ENCODE data around the gene SMYD1. TPM values are rescaled to one million over a fixed set of nuclear protein-coding genes. Genes with fewer than 3 reads are reported as not detected.

SMYD1 gene
- total and polyA plus RNA-seq, 2 donors from 2014 or later, result not detected

GRCh38 chr2:88136817-88137216 is 69.2 kb downstream of the SMYD1 start:
- intact Hi-C loops (cut with DNase I), result no loop called here
- FAIRE-seq (no peak), DNase-seq (no peak)
- no peak for TF ChIP-seq CTCF (IDR thresholded peaks at IDR 0.05; ENCODE audit: borderline replicate concordance, extremely low read depth, insufficient read depth)
- no peaks in the 10 kb centered on the region for H3K36me3 ChIP-seq (ENCODE audit: control insufficient read depth in 2 of 3, insufficient read depth in 3 of 3, low read length in 3 of 3)
- H3K9me3 ChIP-seq (ENCODE audit: control insufficient read depth in 2 of 3, insufficient read depth in 1 of 3, low read length in 3 of 3), result no peaks in the 10 kb centered on the region
- no peak overlapping the region for H3K27ac ChIP-seq (ENCODE audit: low read depth in 2 of 2, low read length in 2 of 2)
- H3K4me1 ChIP-seq (ENCODE audit: control insufficient read depth in 2 of 3, insufficient read depth in 2 of 3, low read depth in 1 of 3, low read length in 3 of 3), result peaks cover 0 to 3% (median 0%) of the 10 kb centered on the region in 3 donors
- no peak overlapping the region for H3K4me3 ChIP-seq (ENCODE audit: low read length in 3 of 3)
- no peaks in the 10 kb centered on the region for H3K27me3 ChIP-seq (ENCODE audit: control insufficient read depth, insufficient read depth, low read length)
- no peak overlapping the region for H3K9ac ChIP-seq (ENCODE audit: low read length in 3 of 3)

GRCh38 chr2:88137833-88138232 is 70.2 kb downstream of the SMYD1 start:
- no peaks in the 10 kb centered on the region for H3K27me3 ChIP-seq (ENCODE audit: control insufficient read depth, insufficient read depth, low read length)
- H3K4me1 ChIP-seq (ENCODE audit: control insufficient read depth in 2 of 3, insufficient read depth in 2 of 3, low read depth in 1 of 3, low read length in 3 of 3), result peaks cover 0 to 3% (median 0%) of the 10 kb centered on the region in 3 donors
- DNase-seq, result no peak
- H3K9me3 ChIP-seq (ENCODE audit: control insufficient read depth in 2 of 3, insufficient read depth in 1 of 3, low read length in 3 of 3), result no peaks in the 10 kb centered on the region
- intact Hi-C loops (cut with DNase I), result no loop called here
- no peak overlapping the region for H3K4me3 ChIP-seq (ENCODE audit: low read length in 3 of 3)
- FAIRE-seq, result no peak
- no peak overlapping the region for H3K27ac ChIP-seq (ENCODE audit: low read depth in 2 of 2, low read length in 2 of 2)
- no peaks in the 10 kb centered on the region for H3K36me3 ChIP-seq (ENCODE audit: control insufficient read depth in 2 of 3, insufficient read depth in 3 of 3, low read length in 3 of 3)
- no peak overlapping the region for H3K9ac ChIP-seq (ENCODE audit: low read length in 3 of 3)
- no peak for TF ChIP-seq CTCF (IDR thresholded peaks at IDR 0.05; ENCODE audit: borderline replicate concordance, extremely low read depth, insufficient read depth)

- Histone ChIP-seq H3K27me3 (ENCODE audit: control insufficient read depth, insufficient read depth, low read length) (no peaks in the 10 kb centered on the region), H3K9me3 (ENCODE audit: control insufficient read depth in 2 of 3, insufficient read depth in 1 of 3, low read length in 3 of 3) (no peaks in the 10 kb centered on the region), H3K36me3 (ENCODE audit: control insufficient read depth in 2 of 3, insufficient read depth in 3 of 3, low read length in 3 of 3) (no peaks in the 10 kb centered on the region), H3K4me1 (ENCODE audit: control insufficient read depth in 2 of 3, insufficient read depth in 2 of 3, low read depth in 1 of 3, low read length in 3 of 3) (peaks cover 0 to 3% (median 0%) of the 10 kb centered on the region in 3 donors), H3K27ac (ENCODE audit: low read depth in 2 of 2, low read length in 2 of 2) (no peak overlapping the region), H3K4me3 (ENCODE audit: low read length in 3 of 3) (no peak overlapping the region), H3K9ac (ENCODE audit: low read length in 3 of 3) (no peak overlapping the region)
- DNase-seq, result peak in 1 of 5 donors; percentile 5
- FAIRE-seq, result no peak
- intact Hi-C loops (cut with DNase I), result no loop called here
- TF ChIP-seq CTCF (IDR thresholded peaks at IDR 0.05; ENCODE audit: borderline replicate concordance, extremely low read depth, insufficient read depth), result no peak
These were observed 71.6 kb downstream of the SMYD1 start for GRCh38 chr2:88139203-88139702.

- H3K4me3 ChIP-seq (ENCODE audit: low read length in 3 of 3), result peak overlapping the region in 1 of 3 donors; percentile 15
- intact Hi-C loops (cut with DNase I), result no loop called here
- no peaks in the 10 kb centered on the region for H3K9me3 ChIP-seq (ENCODE audit: control insufficient read depth in 2 of 3, insufficient read depth in 1 of 3, low read length in 3 of 3)
- no peaks in the 10 kb centered on the region for H3K27me3 ChIP-seq (ENCODE audit: control insufficient read depth, insufficient read depth, low read length)
- no peaks in the 10 kb centered on the region for H3K36me3 ChIP-seq (ENCODE audit: control insufficient read depth in 2 of 3, insufficient read depth in 3 of 3, low read length in 3 of 3)
- peaks cover 0 to 3% (median 0%) of the 10 kb centered on the region in 3 donors for H3K4me1 ChIP-seq (ENCODE audit: control insufficient read depth in 2 of 3, insufficient read depth in 2 of 3, low read depth in 1 of 3, low read length in 3 of 3)
- TF ChIP-seq CTCF (IDR thresholded peaks at IDR 0.05; ENCODE audit: borderline replicate concordance, extremely low read depth, insufficient read depth), result no peak
- DNase-seq (no peak), FAIRE-seq (no peak)
- H3K27ac ChIP-seq (ENCODE audit: low read depth in 2 of 2, low read length in 2 of 2), result peak overlapping the region in 1 of 2 donors; percentile 24
- H3K9ac ChIP-seq (ENCODE audit: low read length in 3 of 3), result no peak overlapping the region
These were observed 72.2 kb downstream of the SMYD1 start for GRCh38 chr2:88139804-88140203.
